Measurements from ENCODE around the gene MPPED1.

Gene MPPED1

DNA sequence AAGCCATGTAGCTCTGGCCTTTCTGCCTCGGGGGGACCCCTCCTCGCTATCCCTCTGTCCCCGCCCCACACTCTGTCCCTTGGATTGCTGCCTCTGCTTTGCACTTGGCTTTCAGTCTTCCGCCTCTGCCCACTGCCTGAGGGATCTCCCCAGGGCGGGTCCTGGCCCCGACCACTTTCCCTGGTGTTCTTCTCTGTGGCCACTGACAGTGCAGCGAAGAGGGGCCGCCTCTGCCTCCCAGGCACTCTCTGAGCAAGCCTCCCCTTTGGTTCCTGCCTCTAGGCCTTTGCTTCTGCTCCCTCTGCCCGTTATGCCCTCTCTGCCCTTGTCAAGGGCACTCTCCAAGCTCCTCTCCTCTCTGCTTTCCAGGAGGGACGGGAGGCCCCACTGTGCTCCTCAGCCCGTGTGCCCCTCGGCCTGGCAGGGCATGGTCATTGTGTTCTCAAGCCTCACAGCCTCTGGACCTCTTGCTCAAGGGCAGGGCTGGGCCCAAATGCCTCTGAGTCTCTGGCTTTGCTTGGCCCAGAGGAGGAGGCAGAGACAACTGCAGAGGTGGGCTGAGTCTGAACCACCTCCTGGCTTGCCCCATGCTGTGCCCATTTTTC lies 5.5 kb upstream of the MPPED1 start:
- no peak for DNase-seq (ENCODE audit: insufficient read length, low spot score)
- FAIRE-seq: no peak
- TF ChIP-seq POLR2AphosphoS5 (IDR thresholded peaks at IDR 0.05; ENCODE audit: low read depth, low read length) (no peak), PAX5 (IDR thresholded peaks at IDR 0.05; ENCODE audit: insufficient read depth, low read length, severe bottlenecking) (no peak), POLR2A (IDR thresholded peaks at IDR 0.05; ENCODE audit: low read depth, low read length) (no peak), POU2F2 (IDR thresholded peaks at IDR 0.05; ENCODE audit: low read depth, low read length) (no peak), SPI1 (IDR thresholded peaks at IDR 0.05; ENCODE audit: low read depth, low read length) (no peak), TAF1 (IDR thresholded peaks at IDR 0.05; ENCODE audit: low read depth, low read length) (no peak)

DNA sequence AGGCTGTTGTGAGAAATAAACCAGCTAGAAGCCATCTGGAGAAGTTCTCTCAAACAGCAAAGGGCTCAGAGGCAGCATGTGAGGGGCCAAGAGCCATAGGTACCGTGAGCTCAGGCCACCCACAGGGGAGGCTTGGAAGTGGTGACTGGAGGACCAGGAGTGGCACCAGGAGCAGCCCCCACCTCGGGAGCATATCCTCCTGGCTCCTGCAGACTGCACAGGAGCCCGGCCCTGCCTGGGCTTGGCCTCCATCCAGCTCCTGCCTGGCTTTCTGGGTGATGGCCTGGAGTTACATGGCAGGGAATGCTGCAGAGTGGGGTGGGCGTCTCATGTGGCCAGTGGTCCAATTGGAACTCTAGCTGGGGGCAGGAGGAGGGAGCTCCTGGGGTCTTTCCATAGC lies 4.2 kb upstream of the MPPED1 start:
- FAIRE-seq (no peak), DNase-seq (ENCODE audit: insufficient read length, low spot score) (no peak)
- TF ChIP-seq PAX5 (IDR thresholded peaks at IDR 0.05; ENCODE audit: insufficient read depth, low read length, severe bottlenecking): no peak
- TF ChIP-seq POLR2AphosphoS5 (IDR thresholded peaks at IDR 0.05; ENCODE audit: low read depth, low read length): no peak
- no peak for TF ChIP-seq POU2F2 (IDR thresholded peaks at IDR 0.05; ENCODE audit: low read depth, low read length)
- TF ChIP-seq POLR2A (IDR thresholded peaks at IDR 0.05; ENCODE audit: low read depth, low read length): no peak
- TF ChIP-seq SPI1 (IDR thresholded peaks at IDR 0.05; ENCODE audit: low read depth, low read length): no peak
- TF ChIP-seq TAF1 (IDR thresholded peaks at IDR 0.05; ENCODE audit: low read depth, low read length): no peak

- TF ChIP-seq SPI1 (IDR thresholded peaks at IDR 0.05; ENCODE audit: low read depth, low read length) (no peak), POLR2AphosphoS5 (IDR thresholded peaks at IDR 0.05; ENCODE audit: low read depth, low read length) (no peak), PAX5 (IDR thresholded peaks at IDR 0.05; ENCODE audit: insufficient read depth, low read length, severe bottlenecking) (no peak), TAF1 (IDR thresholded peaks at IDR 0.05; ENCODE audit: low read depth, low read length) (no peak), POLR2A (IDR thresholded peaks at IDR 0.05; ENCODE audit: low read depth, low read length) (no peak), POU2F2 (IDR thresholded peaks at IDR 0.05; ENCODE audit: low read depth, low read length) (no peak)
- no peak for FAIRE-seq
- no peak for DNase-seq (ENCODE audit: insufficient read length, low spot score)
Observed at GRCh38 chr22:43408009-43408408, 3.8 kb upstream of the MPPED1 start.

DNA sequence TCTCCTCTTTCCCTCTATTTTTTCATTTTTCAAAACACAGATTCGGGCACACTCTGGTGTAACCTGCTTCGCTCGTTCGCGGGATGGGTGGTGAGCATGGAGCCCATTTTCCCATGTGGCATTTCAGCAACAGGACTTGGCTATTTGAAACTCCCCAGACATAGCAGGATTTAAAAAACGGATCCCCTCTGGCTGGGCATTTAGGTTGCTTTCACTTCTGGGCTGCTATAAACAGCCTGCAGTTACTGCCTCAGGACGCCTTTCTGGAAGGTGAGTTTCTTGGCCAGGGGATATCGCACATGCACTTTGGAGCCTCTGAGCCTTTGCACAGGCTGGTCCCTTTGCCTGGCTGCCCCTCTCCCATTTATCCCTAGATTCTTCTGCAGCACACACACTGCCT lies 2.8 kb upstream of the MPPED1 start:
- no peak for TF ChIP-seq POU2F2 (IDR thresholded peaks at IDR 0.05; ENCODE audit: low read depth, low read length)
- FAIRE-seq (no peak), DNase-seq (ENCODE audit: insufficient read length, low spot score) (no peak)

DNA sequence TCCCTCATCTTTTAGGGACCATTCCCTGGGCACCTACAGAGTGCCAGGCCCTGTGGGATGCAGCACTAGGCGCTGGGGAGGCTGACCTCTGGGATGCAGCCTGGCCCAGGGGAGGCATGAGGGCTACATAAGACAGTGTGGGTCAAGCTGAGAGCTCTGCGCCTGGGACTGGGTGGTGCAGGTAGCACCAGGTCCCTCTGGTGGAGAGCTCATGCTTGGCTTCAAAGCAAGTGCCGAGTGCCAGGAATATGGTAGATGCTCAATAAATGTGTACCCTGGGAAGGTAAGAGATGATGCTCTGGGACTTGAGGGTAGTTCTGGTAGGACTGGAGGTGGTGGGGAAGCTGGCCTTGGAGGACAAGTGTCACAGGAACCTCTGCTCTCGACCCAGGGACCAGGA lies 2.0 kb upstream of the MPPED1 start:
- no peak for TF ChIP-seq PAX5 (IDR thresholded peaks at IDR 0.05; ENCODE audit: insufficient read depth, low read length, severe bottlenecking)
- TF ChIP-seq TAF1 (IDR thresholded peaks at IDR 0.05; ENCODE audit: low read depth, low read length): no peak
- no peak for TF ChIP-seq POLR2AphosphoS5 (IDR thresholded peaks at IDR 0.05; ENCODE audit: low read depth, low read length)
- no peak for TF ChIP-seq POU2F2 (IDR thresholded peaks at IDR 0.05; ENCODE audit: low read depth, low read length)
- TF ChIP-seq POLR2A (IDR thresholded peaks at IDR 0.05; ENCODE audit: low read depth, low read length): no peak
- TF ChIP-seq SPI1 (IDR thresholded peaks at IDR 0.05; ENCODE audit: low read depth, low read length): no peak
- no peak for FAIRE-seq
- no peak for DNase-seq (ENCODE audit: insufficient read length, low spot score)

GRCh38 chr22:43411040-43411868 lies 560 bp upstream of the MPPED1 start:
- no peak for TF ChIP-seq SPI1 (IDR thresholded peaks at IDR 0.05; ENCODE audit: low read depth, low read length)
- no peak for TF ChIP-seq PAX5 (IDR thresholded peaks at IDR 0.05; ENCODE audit: insufficient read depth, low read length, severe bottlenecking)
- no peak for TF ChIP-seq TAF1 (IDR thresholded peaks at IDR 0.05; ENCODE audit: low read depth, low read length)
- no peak for TF ChIP-seq POLR2A (IDR thresholded peaks at IDR 0.05; ENCODE audit: low read depth, low read length)
- no peak for TF ChIP-seq POLR2AphosphoS5 (IDR thresholded peaks at IDR 0.05; ENCODE audit: low read depth, low read length)
- TF ChIP-seq POU2F2 (IDR thresholded peaks at IDR 0.05; ENCODE audit: low read depth, low read length): no peak
- no peak for DNase-seq (ENCODE audit: insufficient read length, low spot score)
- no peak for FAIRE-seq

GRCh38 chr22:43412808-43413795 lies 1.3 kb downstream of the MPPED1 start:
- FAIRE-seq (no peak), DNase-seq (ENCODE audit: insufficient read length, low spot score) (no peak)

GRCh38 chr22:43413826-43414225 lies 2.0 kb downstream of the MPPED1 start:
- FAIRE-seq: no peak

More at GRCh38 chr22:43412808-43413795, 1.3 kb downstream of the MPPED1 start:
- TF ChIP-seq PAX5 (IDR thresholded peaks at IDR 0.05; ENCODE audit: insufficient read depth, low read length, severe bottlenecking) (no peak), SPI1 (IDR thresholded peaks at IDR 0.05; ENCODE audit: low read depth, low read length) (no peak), POU2F2 (IDR thresholded peaks at IDR 0.05; ENCODE audit: low read depth, low read length) (no peak), POLR2AphosphoS5 (IDR thresholded peaks at IDR 0.05; ENCODE audit: low read depth, low read length) (no peak), POLR2A (IDR thresholded peaks at IDR 0.05; ENCODE audit: low read depth, low read length) (no peak), TAF1 (IDR thresholded peaks at IDR 0.05; ENCODE audit: low read depth, low read length) (no peak)

DNA sequence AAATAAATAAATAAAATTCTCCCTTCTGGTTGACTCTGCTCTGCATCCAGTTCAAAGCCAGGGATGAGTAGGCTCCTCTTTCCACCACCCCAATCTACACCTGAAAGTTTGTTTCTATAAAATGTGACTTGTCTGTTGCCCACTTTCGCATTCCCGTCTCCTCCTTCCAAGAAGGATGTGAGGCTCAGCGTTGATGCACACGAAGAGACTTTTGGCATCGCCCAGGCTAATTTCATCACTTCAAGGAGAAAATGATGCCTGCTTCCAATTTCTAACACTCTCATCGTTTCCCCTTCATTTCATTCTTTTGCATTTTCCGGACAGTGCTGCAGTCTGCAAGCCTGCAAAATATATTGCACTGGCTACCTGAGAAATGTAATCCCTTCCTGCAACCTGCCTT lies 3.9 kb downstream of the MPPED1 start:
- FAIRE-seq (no peak), DNase-seq (ENCODE audit: insufficient read length, low spot score) (no peak)
- TF ChIP-seq PAX5 (IDR thresholded peaks at IDR 0.05; ENCODE audit: insufficient read depth, low read length, severe bottlenecking) (no peak), TAF1 (IDR thresholded peaks at IDR 0.05; ENCODE audit: low read depth, low read length) (no peak), POLR2AphosphoS5 (IDR thresholded peaks at IDR 0.05; ENCODE audit: low read depth, low read length) (no peak), POU2F2 (IDR thresholded peaks at IDR 0.05; ENCODE audit: low read depth, low read length) (no peak), SPI1 (IDR thresholded peaks at IDR 0.05; ENCODE audit: low read depth, low read length) (no peak), POLR2A (IDR thresholded peaks at IDR 0.05; ENCODE audit: low read depth, low read length) (no peak)

More at GRCh38 chr22:43413826-43414225, 2.0 kb downstream of the MPPED1 start:
- no peak for TF ChIP-seq PAX5 (IDR thresholded peaks at IDR 0.05; ENCODE audit: insufficient read depth, low read length, severe bottlenecking)
- no peak for TF ChIP-seq POLR2A (IDR thresholded peaks at IDR 0.05; ENCODE audit: low read depth, low read length)
- DNase-seq (ENCODE audit: insufficient read length, low spot score): no peak

All from GM12891 (cell line).